Activated T-cell treated with anti-CD3 and anti-CD28 coated beads, Interleukin-2, amount 50 U/mL, for 72 hours (primary cell): ENCODE measurements around the gene TMEM42. TPM values are rescaled to one million over a fixed set of nuclear protein-coding genes. Genes with fewer than 3 reads are reported as not detected.
"Not testable (repeated sequence)": the region's sequence is repeated elsewhere in the genome, so short reads cannot be mapped to it uniquely, and the experiment has no call there.

Experiments used
- ATAC-seq, 2 donors: fragments of 150-1000 bp; cut with Tn5 transposase; replicated peaks in 1 of 2; 2 replicates each; pipeline ENCODE4 v1.10.0; 2021; ENCODE audit warnings: moderate library complexity in 2 of 2, mild to moderate bottlenecking in 1 of 2
- DNase-seq, 2 donors: peaks; one replicate each; pipeline ENCODE4 v3.0.0; 2021 to 2022; ENCODE audit warnings: mixed read lengths in 1 of 2
- H3K27ac Mint-ChIP-seq: one replicate; pipeline ENCODE4 v1.8.0; 2022; ENCODE audit warnings: mild to moderate bottlenecking, moderate library complexity, mixed read lengths
- H3K27me3 Mint-ChIP-seq: one replicate; pipeline ENCODE4 v1.8.0; 2022; ENCODE audit warnings: low read depth, mixed read lengths
- H3K36me3 Mint-ChIP-seq, 2 donors: one replicate each; pipeline ENCODE4 v1.8.0; 2022; ENCODE audit warnings: mixed read lengths in 2 of 2, mild to moderate bottlenecking in 1 of 2; ENCODE audit not compliant: insufficient read depth in 2 of 2
- H3K4me1 Mint-ChIP-seq: one replicate; pipeline ENCODE4 v1.8.0; 2022; ENCODE audit warnings: low read depth, mixed read lengths
- H3K4me3 Mint-ChIP-seq, 2 donors: one replicate each; pipeline ENCODE4 v1.8.0; 2022; ENCODE audit warnings: mild to moderate bottlenecking in 2 of 2, mixed read lengths in 2 of 2, moderate library complexity in 2 of 2
- H3K9me3 Mint-ChIP-seq, 2 donors: one replicate each; pipeline ENCODE4 v1.8.0; 2022; ENCODE audit warnings: mixed read lengths in 2 of 2
- total RNA-seq, 2 donors: library from RNA; stranded (reverse); gene quantifications; one replicate each; pipeline ENCODE4 v1.2.3, GENCODE V29; 2022

Gene TMEM42
- total RNA-seq, 2 donors from 2014 or later, result 15.6 to 22.4 TPM

GRCh38 chr3:44845528-44846520 is 15.9 kb upstream of the TMEM42 start:
- H3K27ac Mint-ChIP-seq, result no peak overlapping the region
- no peaks in the 10 kb centered on the region for H3K27me3 Mint-ChIP-seq
- H3K4me3 Mint-ChIP-seq, result no peak overlapping the region
- DNase-seq, result no peak
- no peaks in the 10 kb centered on the region for H3K4me1 Mint-ChIP-seq
- peaks cover 17 to 25% of the 10 kb centered on the region in 2 donors for H3K36me3 Mint-ChIP-seq
- no peaks in the 10 kb centered on the region for H3K9me3 Mint-ChIP-seq
- ATAC-seq, result no peak

GRCh38 chr3:44848634-44849033 is 13.1 kb upstream of the TMEM42 start:
- ATAC-seq (no peak), DNase-seq (no peak)
- Mint-ChIP-seq H3K27me3 (no peaks in the 10 kb centered on the region), H3K4me1 (no peaks in the 10 kb centered on the region), H3K9me3 (no peaks in the 10 kb centered on the region), H3K27ac (no peak overlapping the region), H3K36me3 (peaks cover 13 to 20% of the 10 kb centered on the region in 2 donors), H3K4me3 (no peak overlapping the region)

GRCh38 chr3:44856663-44857062 is 5.0 kb upstream of the TMEM42 start:
- not testable (repeated sequence) for DNase-seq, H3K27me3 Mint-ChIP-seq, H3K4me3 Mint-ChIP-seq, ATAC-seq, H3K4me1 Mint-ChIP-seq, H3K27ac Mint-ChIP-seq, H3K9me3 Mint-ChIP-seq
- H3K36me3 Mint-ChIP-seq, result peaks cover 2 to 16% of the 10 kb centered on the region in 2 donors

GRCh38 chr3:44860117-44860516 is 1.6 kb upstream of the TMEM42 start:
- H3K27me3 Mint-ChIP-seq, result no peaks in the 10 kb centered on the region
- peaks cover 25% of the 10 kb centered on the region for H3K4me1 Mint-ChIP-seq
- no peaks in the 10 kb centered on the region for H3K36me3 Mint-ChIP-seq
- no peak overlapping the region for H3K27ac Mint-ChIP-seq
- no peak overlapping the region for H3K4me3 Mint-ChIP-seq
- no peaks in the 10 kb centered on the region for H3K9me3 Mint-ChIP-seq
- DNase-seq, result no peak
- no peak for ATAC-seq

GRCh38 chr3:44862226-44862637 is 520 bp downstream of the TMEM42 start:
- Mint-ChIP-seq H3K27me3 (no peaks in the 10 kb centered on the region), H3K36me3 (peaks cover 0 to 6% of the 10 kb centered on the region in 2 donors), H3K27ac (peak overlapping the region; percentile 87), H3K4me3 (peak overlapping the region; percentile 82 to 88), H3K4me1 (peaks cover 44% of the 10 kb centered on the region), H3K9me3 (no peaks in the 10 kb centered on the region)
- no peak for DNase-seq
- ATAC-seq, result no peak

GRCh38 chr3:44865272-44866035 is 3.7 kb downstream of the TMEM42 start:
- Mint-ChIP-seq H3K4me1 (peaks cover 44% of the 10 kb centered on the region), H3K27ac (peak overlapping the region; percentile 51), H3K4me3 (peak overlapping the region in 1 of 2 donors; percentile 27), H3K36me3 (peaks cover 0 to 8% of the 10 kb centered on the region in 2 donors), H3K9me3 (peaks cover 1 to 2% of the 10 kb centered on the region in 2 donors), H3K27me3 (no peaks in the 10 kb centered on the region)
- DNase-seq, result no peak
- no peak for ATAC-seq

GRCh38 chr3:44867421-44868111 is 5.9 kb downstream of the TMEM42 start:
- H3K36me3 Mint-ChIP-seq, result peaks cover 0 to 8% of the 10 kb centered on the region in 2 donors
- no peak overlapping the region for H3K4me3 Mint-ChIP-seq
- DNase-seq (no peak), ATAC-seq (no peak)
- H3K27me3 Mint-ChIP-seq, result no peaks in the 10 kb centered on the region
- H3K4me1 Mint-ChIP-seq, result peaks cover 41% of the 10 kb centered on the region
- H3K9me3 Mint-ChIP-seq, result peaks cover 1 to 2% of the 10 kb centered on the region in 2 donors
- peak overlapping the region; percentile 52 for H3K27ac Mint-ChIP-seq

GRCh38 chr3:44870375-44871061 is 8.8 kb downstream of the TMEM42 start:
- Mint-ChIP-seq H3K27me3 (no peaks in the 10 kb centered on the region), H3K4me1 (peaks cover 15% of the 10 kb centered on the region), H3K36me3 (peaks cover 0 to 8% of the 10 kb centered on the region in 2 donors), H3K4me3 (no peak overlapping the region), H3K9me3 (peaks cover 1 to 2% of the 10 kb centered on the region in 2 donors), H3K27ac (no peak overlapping the region)
- no peak for DNase-seq
- ATAC-seq, result no peak

GRCh38 chr3:44874308-44874707 is 12.6 kb downstream of the TMEM42 start, which contains the start of gene TGM4:
Gene TGM4 (plus strand): TSS chr3:44874608. CDS start chr3:44874679, 71 bp downstream.
- H3K4me3 Mint-ChIP-seq, result no peak within 1 kb of the TSS
- no peak for ATAC-seq
- no peaks in the 10 kb centered on the region for H3K27me3 Mint-ChIP-seq
- no peak for DNase-seq
- no peak within 1 kb of the TSS for H3K27ac Mint-ChIP-seq
- no peaks in the 10 kb centered on the region for H3K9me3 Mint-ChIP-seq
- no peaks in the 10 kb centered on the region for H3K36me3 Mint-ChIP-seq
- no peaks in the 10 kb centered on the region for H3K4me1 Mint-ChIP-seq

GRCh38 chr3:44875596-44875995 is 13.9 kb downstream of the TMEM42 start:
- no peak overlapping the region for H3K4me3 Mint-ChIP-seq
- no peaks in the 10 kb centered on the region for H3K9me3 Mint-ChIP-seq
- no peaks in the 10 kb centered on the region for H3K4me1 Mint-ChIP-seq
- ATAC-seq (no peak), DNase-seq (no peak)
- H3K27me3 Mint-ChIP-seq, result no peaks in the 10 kb centered on the region
- H3K36me3 Mint-ChIP-seq, result no peaks in the 10 kb centered on the region
- H3K27ac Mint-ChIP-seq, result no peak overlapping the region

GRCh38 chr3:44877333-44877732 is 15.6 kb downstream of the TMEM42 start:
- ATAC-seq, result no peak
- Mint-ChIP-seq H3K27ac (no peak overlapping the region), H3K9me3 (no peaks in the 10 kb centered on the region), H3K36me3 (no peaks in the 10 kb centered on the region), H3K4me3 (no peak overlapping the region), H3K27me3 (no peaks in the 10 kb centered on the region), H3K4me1 (no peaks in the 10 kb centered on the region)
- DNase-seq, result no peak

- ATAC-seq (no peak), DNase-seq (no peak)
- Mint-ChIP-seq H3K4me1 (no peaks in the 10 kb centered on the region), H3K27ac (no peak overlapping the region), H3K27me3 (no peaks in the 10 kb centered on the region), H3K36me3 (no peaks in the 10 kb centered on the region), H3K4me3 (no peak overlapping the region), H3K9me3 (no peaks in the 10 kb centered on the region)
Measured at GRCh38 chr3:44880284-44880683, 18.6 kb downstream of the TMEM42 start.
